ENCODE results near the gene AGT.

DNA sequence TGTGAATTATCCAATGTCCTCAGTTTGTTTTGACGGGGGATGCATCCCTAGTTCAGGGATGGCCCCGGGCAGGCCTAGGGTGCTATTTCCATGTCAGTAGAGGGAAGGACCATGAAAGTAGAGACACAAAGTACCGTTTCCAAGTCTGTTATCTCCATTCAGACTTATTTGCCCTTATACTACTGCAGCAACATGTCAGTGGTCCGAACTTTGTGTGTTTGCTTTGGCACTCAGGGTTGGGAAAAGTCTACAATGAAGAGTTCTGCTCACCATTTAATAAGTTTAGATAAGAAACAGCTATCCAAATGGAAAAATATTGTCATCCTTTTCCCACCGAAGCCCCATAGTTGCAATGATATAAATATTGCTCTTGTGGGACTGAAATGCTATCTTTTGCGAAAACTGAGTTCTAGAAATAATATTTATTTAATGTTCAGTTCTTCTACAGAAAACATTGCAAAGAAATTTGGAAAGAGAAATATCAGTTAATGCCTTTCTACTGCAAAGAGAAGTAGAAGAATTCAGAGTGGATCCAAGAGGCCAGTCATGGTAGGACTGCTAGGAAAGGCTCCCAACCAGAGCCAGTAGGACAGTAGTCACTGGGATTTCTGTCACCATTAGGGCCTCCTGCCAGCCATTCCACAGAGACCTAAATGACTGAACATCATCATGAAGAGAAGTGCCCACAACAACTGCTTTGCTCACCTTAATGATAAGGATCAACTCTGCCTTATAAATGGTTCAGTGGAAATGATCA, 11.5 kb upstream of the AGT start:
- TF ChIP-seq, protein P1, sequence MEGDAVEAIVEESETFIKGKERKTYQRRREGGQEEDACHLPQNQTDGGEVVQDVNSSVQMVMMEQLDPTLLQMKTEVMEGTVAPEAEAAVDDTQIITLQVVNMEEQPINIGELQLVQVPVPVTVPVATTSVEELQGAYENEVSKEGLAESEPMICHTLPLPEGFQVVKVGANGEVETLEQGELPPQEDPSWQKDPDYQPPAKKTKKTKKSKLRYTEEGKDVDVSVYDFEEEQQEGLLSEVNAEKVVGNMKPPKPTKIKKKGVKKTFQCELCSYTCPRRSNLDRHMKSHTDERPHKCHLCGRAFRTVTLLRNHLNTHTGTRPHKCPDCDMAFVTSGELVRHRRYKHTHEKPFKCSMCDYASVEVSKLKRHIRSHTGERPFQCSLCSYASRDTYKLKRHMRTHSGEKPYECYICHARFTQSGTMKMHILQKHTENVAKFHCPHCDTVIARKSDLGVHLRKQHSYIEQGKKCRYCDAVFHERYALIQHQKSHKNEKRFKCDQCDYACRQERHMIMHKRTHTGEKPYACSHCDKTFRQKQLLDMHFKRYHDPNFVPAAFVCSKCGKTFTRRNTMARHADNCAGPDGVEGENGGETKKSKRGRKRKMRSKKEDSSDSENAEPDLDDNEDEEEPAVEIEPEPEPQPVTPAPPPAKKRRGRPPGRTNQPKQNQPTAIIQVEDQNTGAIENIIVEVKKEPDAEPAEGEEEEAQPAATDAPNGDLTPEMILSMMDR (IDR thresholded peaks at IDR 0.05): no peak
- no peak for TF ChIP-seq ZNF416 (CRISPR knock-in tag; IDR thresholded peaks at IDR 0.05)
- no peak for TF ChIP-seq CBFB (CRISPR knock-in tag; IDR thresholded peaks at IDR 0.05; ENCODE audit: low read depth)
- TF ChIP-seq TCF7 (CRISPR knock-in tag; IDR thresholded peaks at IDR 0.05; ENCODE audit: low read depth): no peak
- TF ChIP-seq ZNF423 (CRISPR knock-in tag; IDR thresholded peaks at IDR 0.05): no peak
- TF ChIP-seq, protein P2, sequence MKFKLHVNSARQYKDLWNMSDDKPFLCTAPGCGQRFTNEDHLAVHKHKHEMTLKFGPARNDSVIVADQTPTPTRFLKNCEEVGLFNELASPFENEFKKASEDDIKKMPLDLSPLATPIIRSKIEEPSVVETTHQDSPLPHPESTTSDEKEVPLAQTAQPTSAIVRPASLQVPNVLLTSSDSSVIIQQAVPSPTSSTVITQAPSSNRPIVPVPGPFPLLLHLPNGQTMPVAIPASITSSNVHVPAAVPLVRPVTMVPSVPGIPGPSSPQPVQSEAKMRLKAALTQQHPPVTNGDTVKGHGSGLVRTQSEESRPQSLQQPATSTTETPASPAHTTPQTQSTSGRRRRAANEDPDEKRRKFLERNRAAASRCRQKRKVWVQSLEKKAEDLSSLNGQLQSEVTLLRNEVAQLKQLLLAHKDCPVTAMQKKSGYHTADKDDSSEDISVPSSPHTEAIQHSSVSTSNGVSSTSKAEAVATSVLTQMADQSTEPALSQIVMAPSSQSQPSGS (CRISPR knock-in tag; IDR thresholded peaks at IDR 0.05; ENCODE audit: borderline replicate concordance, low read depth): no peak
- no peak for TF ChIP-seq IRF1 (CRISPR knock-in tag; IDR thresholded peaks at IDR 0.05)
